Tibial artery (tissue), 4 donors: ENCODE data around the gene SMARCA4.
"Not testable (repeated sequence)": the region's sequence is repeated elsewhere in the genome, so short reads cannot be mapped to it uniquely, and the experiment has no call there.

Experiments
- DNase-seq, 2 donors: peaks; one replicate each; pipeline ENCODE4 v3.0.0-alpha.2; 2019
- H3K27ac ChIP-seq, 2 donors: fragments of 200-600 bp; sonication (generic) in 1 of 2; 1 replicate in 1 of 2; 2 replicates in 1 of 2; pipeline ENCODE4 v1.5.1; 2018 to 2019; ENCODE audit warnings: mild to moderate bottlenecking in 1 of 2
- H3K27me3 ChIP-seq, 2 donors: fragments of 200-600 bp; sonication (generic) in 1 of 2; one replicate each; pipeline versions ENCODE4 v1.5.1 to v1.6.0; 2016 to 2019
- H3K36me3 ChIP-seq, 3 donors: fragments of 200-600 bp; sonication (generic) in 2 of 3; one replicate each; pipeline ENCODE4 v1.5.1; 2016 to 2019; ENCODE audit warnings: mild to moderate bottlenecking in 2 of 3
- H3K4me1 ChIP-seq, 4 donors: fragments of 200-600 bp; sonication (generic) in 2 of 4; 1 replicate in 3 of 4; 2 replicates in 1 of 4; pipeline ENCODE4 v1.5.1; 2016 to 2019
- H3K4me3 ChIP-seq, 2 donors: fragments of 200-600 bp; sonication (generic) in 1 of 2; 1 replicate in 1 of 2; 2 replicates in 1 of 2; pipeline ENCODE4 v1.5.1; 2018 to 2019; ENCODE audit warnings: mild to moderate bottlenecking in 2 of 2
- H3K9me3 ChIP-seq, 3 donors: fragments of 200-600 bp; sonication (generic) in 1 of 3; one replicate each; pipeline ENCODE4 v1.5.1; 2016 to 2019
- intact Hi-C: fragments of 100-400 bp; cut with DNase I; formaldehyde crosslinking; loops from one replicate; pipeline ENCODE4 v1.15.0; 2023; ENCODE audit warnings: low total_unique reads
- TF ChIP-seq, protein P1 (sequence below), 2 experiments: fragments of 200-600 bp in 1 of 2; fragments of 450-650 bp in 1 of 2; IDR thresholded peaks; one replicate each; pipeline ENCODE4 v1.5.1; 2017 to 2019; ENCODE audit warnings: antibody characterized with exemption in 2 of 2, mild to moderate bottlenecking in 1 of 2, moderate library complexity in 1 of 2

The SMARCA4 gene

GRCh38 chr19:11069561-11069960 is 108.7 kb downstream of the SMARCA4 start:
- H3K27ac ChIP-seq, result no peak overlapping the region
- no peaks in the 10 kb centered on the region for H3K27me3 ChIP-seq
- no peaks in the 10 kb centered on the region for H3K4me1 ChIP-seq
- intact Hi-C loops, result no loop called here
- no peak overlapping the region for H3K4me3 ChIP-seq
- peaks cover 0 to 16% (median 13%) of the 10 kb centered on the region in 3 donors for H3K36me3 ChIP-seq
- TF ChIP-seq, protein P1, sequence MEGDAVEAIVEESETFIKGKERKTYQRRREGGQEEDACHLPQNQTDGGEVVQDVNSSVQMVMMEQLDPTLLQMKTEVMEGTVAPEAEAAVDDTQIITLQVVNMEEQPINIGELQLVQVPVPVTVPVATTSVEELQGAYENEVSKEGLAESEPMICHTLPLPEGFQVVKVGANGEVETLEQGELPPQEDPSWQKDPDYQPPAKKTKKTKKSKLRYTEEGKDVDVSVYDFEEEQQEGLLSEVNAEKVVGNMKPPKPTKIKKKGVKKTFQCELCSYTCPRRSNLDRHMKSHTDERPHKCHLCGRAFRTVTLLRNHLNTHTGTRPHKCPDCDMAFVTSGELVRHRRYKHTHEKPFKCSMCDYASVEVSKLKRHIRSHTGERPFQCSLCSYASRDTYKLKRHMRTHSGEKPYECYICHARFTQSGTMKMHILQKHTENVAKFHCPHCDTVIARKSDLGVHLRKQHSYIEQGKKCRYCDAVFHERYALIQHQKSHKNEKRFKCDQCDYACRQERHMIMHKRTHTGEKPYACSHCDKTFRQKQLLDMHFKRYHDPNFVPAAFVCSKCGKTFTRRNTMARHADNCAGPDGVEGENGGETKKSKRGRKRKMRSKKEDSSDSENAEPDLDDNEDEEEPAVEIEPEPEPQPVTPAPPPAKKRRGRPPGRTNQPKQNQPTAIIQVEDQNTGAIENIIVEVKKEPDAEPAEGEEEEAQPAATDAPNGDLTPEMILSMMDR (IDR thresholded peaks at IDR 0.05), result no peak
- H3K9me3 ChIP-seq, result no peaks in the 10 kb centered on the region
- no peak for DNase-seq

- H3K9me3 ChIP-seq, result no peaks in the 10 kb centered on the region
- intact Hi-C loops, result no loop called here
- H3K27me3 ChIP-seq, result no peaks in the 10 kb centered on the region
- no peaks in the 10 kb centered on the region for H3K4me1 ChIP-seq
- DNase-seq, result no peak
- no peak overlapping the region for H3K27ac ChIP-seq
- H3K36me3 ChIP-seq, result peaks cover 0 to 16% (median 13%) of the 10 kb centered on the region in 3 donors
- H3K4me3 ChIP-seq, result no peak overlapping the region
- TF ChIP-seq, protein P1 (IDR thresholded peaks at IDR 0.05), result no peak
These were observed 109.3 kb downstream of the SMARCA4 start for GRCh38 chr19:11070123-11070522.

DNA sequence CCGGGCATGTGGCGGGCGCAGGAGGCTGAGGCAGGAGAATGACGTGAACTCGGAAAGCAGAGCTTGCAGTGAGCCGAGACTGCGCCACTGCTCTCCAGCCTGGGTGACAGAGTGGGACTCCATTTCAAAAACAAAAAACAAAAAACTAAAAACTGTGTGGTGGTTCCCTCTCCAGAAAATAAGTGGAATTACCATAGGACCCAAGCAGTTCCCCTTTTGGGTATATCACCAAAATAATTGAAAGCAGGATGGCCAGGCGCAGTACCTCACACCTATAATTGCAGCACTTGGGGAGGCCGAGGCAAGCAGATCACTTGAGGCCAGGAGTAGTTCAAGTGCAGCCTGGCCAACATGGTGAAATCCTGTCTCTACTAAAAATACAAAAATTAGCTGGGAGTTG is 112.7 kb downstream of the SMARCA4 start:
- H3K9me3 ChIP-seq, result no peaks in the 10 kb centered on the region
- TF ChIP-seq, protein P1 (IDR thresholded peaks at IDR 0.05), result no peak
- intact Hi-C loops, result no loop called here

GRCh38 chr19:11076792-11077191 is 116.0 kb downstream of the SMARCA4 start:
- H3K27ac ChIP-seq, result not testable (repeated sequence)

More for the DNA sequence above, 112.7 kb downstream of the SMARCA4 start:
- no peak for DNase-seq
- Histone ChIP-seq H3K27me3 (no peaks in the 10 kb centered on the region), H3K4me3 (no peak overlapping the region), H3K27ac (no peak overlapping the region), H3K36me3 (no peaks in the 10 kb centered on the region), H3K4me1 (no peaks in the 10 kb centered on the region)

GRCh38 chr19:11078893-11079292 is 118.1 kb downstream of the SMARCA4 start:
- Histone ChIP-seq H3K27ac (no peak overlapping the region), H3K27me3 (no peaks in the 10 kb centered on the region), H3K36me3 (no peaks in the 10 kb centered on the region), H3K4me1 (peaks cover 0 to 15% (median 4%) of the 10 kb centered on the region in 4 donors), H3K4me3 (no peak overlapping the region), H3K9me3 (no peaks in the 10 kb centered on the region)
- no peak for DNase-seq
- intact Hi-C loops, result loop anchor here (5.0 kb wide), 1 partner anchor 37 kb away; no protein-coding TSS in a partner anchor
- TF ChIP-seq, protein P1 (IDR thresholded peaks at IDR 0.05), result no peak

More at GRCh38 chr19:11076792-11077191, 116.0 kb downstream of the SMARCA4 start:
- not testable (repeated sequence) for DNase-seq, H3K9me3 ChIP-seq, H3K27me3 ChIP-seq, H3K4me1 ChIP-seq, H3K4me3 ChIP-seq, H3K36me3 ChIP-seq
- intact Hi-C loops, result loop anchor here (5.0 kb wide), 1 partner anchor 34 kb away; no protein-coding TSS in a partner anchor

DNA sequence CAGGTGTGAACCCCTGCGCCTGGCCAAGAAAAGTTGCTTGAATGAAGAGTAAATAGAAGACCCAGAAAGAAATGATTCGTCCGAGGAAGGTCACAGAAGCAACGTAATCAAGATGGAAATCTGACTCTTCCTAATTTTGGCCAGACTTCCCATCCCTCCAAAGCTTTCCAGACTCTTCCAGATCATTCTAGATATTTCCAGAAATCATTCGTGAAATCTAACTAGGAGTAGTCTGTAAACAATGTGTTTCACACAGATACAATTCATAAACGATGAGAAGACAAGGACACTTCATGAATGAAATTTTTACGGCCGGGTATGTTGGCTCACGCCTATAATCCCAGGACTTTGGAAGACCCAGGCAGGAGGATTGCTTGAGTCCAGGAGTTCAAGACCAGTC is 119.2 kb downstream of the SMARCA4 start:
- no peak for DNase-seq
- Histone ChIP-seq H3K4me3 (no peak overlapping the region), H3K27ac (no peak overlapping the region), H3K9me3 (no peaks in the 10 kb centered on the region), H3K27me3 (no peaks in the 10 kb centered on the region), H3K36me3 (no peaks in the 10 kb centered on the region), H3K4me1 (peaks cover 0 to 26% (median 14%) of the 10 kb centered on the region in 4 donors)
- TF ChIP-seq, protein P1 (IDR thresholded peaks at IDR 0.05), result no peak
- intact Hi-C loops, result loop anchor here (5.0 kb wide), 1 partner anchor 38 kb away; no protein-coding TSS in a partner anchor
